Pancreas (tissue), 10 donors: ENCODE measurements around the gene ITPRIPL2. TPM values are rescaled to one million over a fixed set of nuclear protein-coding genes. Genes with fewer than 3 reads are reported as not detected.

Source experiments
- ATAC-seq, 4 donors: fragments of 200-7000 bp; cut with Tn5 transposase; one replicate each; pipeline versions ENCODE4 v1.8.0 to v1.9.1; 2020; ENCODE audit warnings: mild to moderate bottlenecking in 4 of 4, moderate library complexity in 4 of 4
- DNase-seq, 6 donors: peaks; one replicate each; pipeline ENCODE4 v3.0.0-alpha.2; 2020
- FAIRE-seq: peaks from 2 replicates; lab custom pipeline; 2012; peaks lifted over from hg19 to GRCh38; lab: Jason Lieb, UNC
- H3K27ac ChIP-seq, 4 donors: fragments of 200-600 bp; sonication (generic); 1 replicate in 3 of 4; 2 replicates in 1 of 4; pipeline versions ENCODE4 v1.5.0 to v1.8.0; 2020
- H3K27me3 ChIP-seq, 4 donors: fragments of 200-600 bp; one replicate each; pipeline ENCODE4 v1.8.0; 2021
- H3K36me3 ChIP-seq, 3 donors: fragments of 200-600 bp; sonication (generic) in 1 of 3; one replicate each; pipeline versions ENCODE4 v1.5.0 to v1.8.0; 2020 to 2021
- H3K4me1 ChIP-seq, 3 donors: fragments of 200-600 bp; one replicate each; pipeline ENCODE4 v1.8.0; 2021
- H3K4me3 ChIP-seq, 4 donors: fragments of 200-600 bp; sonication (generic) in 2 of 4; one replicate each; pipeline versions ENCODE4 v1.5.0 to v1.8.0; 2020 to 2021
- H3K9me3 ChIP-seq, 4 donors: fragments of 200-600 bp; one replicate each; pipeline ENCODE4 v1.8.0; 2021
- WGBS, 2 donors: extraction: QIAGEN DNeasy Blood & Tissue Kit; methylation state at CpG; one replicate each; pipeline ENCODE4 v1.1.7; 2013; 5-methylcytosine and 5-hydroxymethylcytosine counted together
- intact Hi-C, 3 donors: fragments of 100-400 bp; cut with DNase I; formaldehyde crosslinking; loops; one replicate each; pipeline versions ENCODE4 v1.11.1 to v1.14.2; 2022
- polyA plus RNA-seq, 2 donors: library from polyadenylated mRNA; stranded (reverse); fragments of 200-250 nt; gene quantifications; one replicate each; pipeline ENCODE4 v1.2.3, GENCODE V29; 2013
- total RNA-seq, 6 donors: library from RNA; stranded (reverse); fragmentation: NEBNext Ultra II Directional in 4 of 6; extraction: Animal tissue kit (Norgen Biotek cat#: 25700) in 4 of 6; gene quantifications; one replicate each; pipeline versions ENCODE4 v1.2.1 to v1.2.4, GENCODE V29; 2021 to 2023
- TF ChIP-seq, protein P1 (sequence below), 4 donors: fragments of 200-600 bp; sonication (generic) in 3 of 4; IDR thresholded peaks; one replicate each; pipeline versions ENCODE4 v1.5.0 to v1.8.0; 2021; ENCODE audit warnings: antibody characterized with exemption in 4 of 4
- donor health status: healthy with polysubstance abuse.
- donor health status: DM: no; HTN: no; CAD: no; lungs with moderate emphysema.
- donor health status: DM: no; HTN: no; CAD: no.
- donor health status: control.
- donor health status: control.
- donor health status: Bipolar disorder and iron deficiency.
- donor health status: DM: yes; HTN: yes; CAD: no.
- donor health status: DM: no; HTN: no; CAD: no.
- donor health status: DM: no; HTN: no; CAD: no.
- donor health status: DM: yes; HTN: yes; CAD: no.

The ITPRIPL2 gene
- total and polyA plus RNA-seq, 8 donors: 4.0 to 36.2 (median 19.8) TPM

DNA sequence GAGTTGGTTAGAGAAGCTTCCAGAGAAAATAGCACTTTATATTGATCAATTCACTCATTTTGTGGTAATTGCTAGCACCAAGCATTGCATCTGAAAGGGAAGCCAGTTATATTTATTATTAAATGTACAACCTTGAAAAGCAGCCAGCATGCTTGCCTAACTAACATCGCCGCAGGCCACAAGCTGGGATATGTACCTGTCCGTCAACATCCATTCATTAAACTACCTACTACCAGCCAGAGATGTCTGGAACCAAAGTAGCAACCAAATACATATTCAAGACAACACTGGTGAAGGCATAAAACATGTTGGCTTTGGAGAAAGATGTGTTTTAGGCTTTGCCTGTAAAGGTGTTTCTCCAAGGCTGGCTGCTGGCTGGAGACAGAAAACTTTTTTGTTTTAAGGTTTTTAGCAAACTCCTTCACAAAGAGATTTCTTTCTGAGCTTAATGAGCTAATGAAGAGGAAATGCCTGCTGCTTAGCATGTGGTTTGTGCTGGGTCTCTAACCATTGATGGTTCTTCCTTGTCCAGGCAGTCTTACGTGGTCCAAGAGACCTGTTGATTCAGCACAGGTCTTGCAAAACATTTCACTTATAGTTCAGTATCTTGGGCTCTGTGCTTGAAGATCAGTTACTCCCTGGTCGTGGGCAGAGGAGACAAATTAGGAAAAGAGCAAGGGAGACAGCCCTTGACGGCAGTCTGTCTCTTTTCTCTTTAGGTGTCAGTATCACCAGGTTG, 3.1 kb downstream of the ITPRIPL2 start:
- intact Hi-C loops: no loop called here
- TF ChIP-seq, protein P1, sequence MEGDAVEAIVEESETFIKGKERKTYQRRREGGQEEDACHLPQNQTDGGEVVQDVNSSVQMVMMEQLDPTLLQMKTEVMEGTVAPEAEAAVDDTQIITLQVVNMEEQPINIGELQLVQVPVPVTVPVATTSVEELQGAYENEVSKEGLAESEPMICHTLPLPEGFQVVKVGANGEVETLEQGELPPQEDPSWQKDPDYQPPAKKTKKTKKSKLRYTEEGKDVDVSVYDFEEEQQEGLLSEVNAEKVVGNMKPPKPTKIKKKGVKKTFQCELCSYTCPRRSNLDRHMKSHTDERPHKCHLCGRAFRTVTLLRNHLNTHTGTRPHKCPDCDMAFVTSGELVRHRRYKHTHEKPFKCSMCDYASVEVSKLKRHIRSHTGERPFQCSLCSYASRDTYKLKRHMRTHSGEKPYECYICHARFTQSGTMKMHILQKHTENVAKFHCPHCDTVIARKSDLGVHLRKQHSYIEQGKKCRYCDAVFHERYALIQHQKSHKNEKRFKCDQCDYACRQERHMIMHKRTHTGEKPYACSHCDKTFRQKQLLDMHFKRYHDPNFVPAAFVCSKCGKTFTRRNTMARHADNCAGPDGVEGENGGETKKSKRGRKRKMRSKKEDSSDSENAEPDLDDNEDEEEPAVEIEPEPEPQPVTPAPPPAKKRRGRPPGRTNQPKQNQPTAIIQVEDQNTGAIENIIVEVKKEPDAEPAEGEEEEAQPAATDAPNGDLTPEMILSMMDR (IDR thresholded peaks at IDR 0.05): no peak
- Histone ChIP-seq H3K4me1 (peaks cover 28 to 54% (median 30%) of the 10 kb centered on the region in 3 donors), H3K4me3 (peak overlapping the region in 1 of 4 donors; percentile 17), H3K27ac (peak overlapping the region in 2 of 4 donors; percentile 33 to 52), H3K36me3 (no peaks in the 10 kb centered on the region), H3K9me3 (no peaks in the 10 kb centered on the region), H3K27me3 (no peaks in the 10 kb centered on the region)
- ATAC-seq (no peak), FAIRE-seq (no peak), DNase-seq (no peak)
- WGBS, 2 donors: 36 to 40% methylated on average over 6 of the region's 6 CpGs

DNA sequence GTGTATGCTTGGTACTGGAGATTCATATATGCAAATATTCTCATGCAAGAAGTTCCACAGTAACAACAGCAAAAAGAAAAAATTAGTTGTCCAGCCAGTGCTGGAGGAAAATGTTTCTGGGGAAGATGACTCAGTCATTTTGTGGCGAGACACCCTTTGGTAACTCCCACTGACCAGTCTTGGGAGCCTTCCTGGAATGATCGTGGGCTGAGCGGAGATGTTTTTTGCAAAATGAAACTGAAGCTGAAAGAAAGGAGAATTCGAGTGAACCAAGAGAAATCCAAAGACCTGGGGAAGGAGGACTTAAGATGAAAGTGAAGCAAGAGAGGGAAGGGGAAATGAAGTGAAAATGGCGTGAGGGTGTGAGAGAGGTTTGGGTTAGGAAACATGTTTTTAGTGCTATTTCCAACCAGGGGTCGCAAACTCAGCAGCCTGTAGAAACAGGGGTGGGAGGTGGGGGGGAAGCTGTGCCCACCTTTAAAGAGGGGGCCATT, 5.2 kb downstream of the ITPRIPL2 start:
- FAIRE-seq: no peak
- ATAC-seq: peak in 2 of 4 donors; percentile 19 to 41
- Histone ChIP-seq H3K27ac (peak overlapping the region in 2 of 4 donors; percentile 48 to 52), H3K4me3 (peak overlapping the region in 1 of 4 donors; percentile 13), H3K4me1 (peaks cover 24 to 45% (median 30%) of the 10 kb centered on the region in 3 donors), H3K27me3 (no peaks in the 10 kb centered on the region), H3K36me3 (no peaks in the 10 kb centered on the region), H3K9me3 (no peaks in the 10 kb centered on the region)
- TF ChIP-seq, protein P1 (IDR thresholded peaks at IDR 0.05): no peak
- intact Hi-C loops: no loop called here
- DNase-seq: no peak
- WGBS, 2 donors: 74 to 80% methylated on average over 6 of the region's 6 CpGs

DNA sequence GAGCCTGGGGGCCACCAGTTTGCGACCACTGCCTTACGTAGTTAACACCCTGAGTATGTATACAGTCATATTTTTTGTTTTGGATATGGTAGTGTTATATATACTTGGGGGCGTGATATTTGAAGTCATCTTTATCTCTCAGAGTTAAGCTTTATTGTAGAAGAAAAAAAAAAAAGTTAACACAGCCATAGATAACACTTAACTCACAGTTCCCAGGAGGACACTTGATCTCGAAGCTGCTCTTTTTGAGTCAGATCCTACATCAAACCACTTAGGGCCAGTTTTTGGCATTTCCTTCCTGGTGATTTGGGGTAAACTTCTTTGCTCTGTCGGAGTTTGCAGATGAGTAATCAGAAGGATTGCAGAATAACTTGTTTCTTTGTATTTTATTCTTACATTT, 5.8 kb downstream of the ITPRIPL2 start:
- intact Hi-C loops: no loop called here
- H3K4me3 ChIP-seq: peak overlapping the region in 1 of 4 donors; percentile 13
- peaks cover 24 to 45% (median 30%) of the 10 kb centered on the region in 3 donors for H3K4me1 ChIP-seq
- TF ChIP-seq, protein P1 (IDR thresholded peaks at IDR 0.05): no peak
- DNase-seq (no peak), FAIRE-seq (no peak), ATAC-seq (peak in 1 of 4 donors; percentile 16)
- 68 to 71% methylated on average over 5 of the region's 5 CpGs for WGBS, 2 donors
- peak overlapping the region in 2 of 4 donors; percentile 48 to 52 for H3K27ac ChIP-seq
- H3K36me3 ChIP-seq: no peaks in the 10 kb centered on the region
- H3K27me3 ChIP-seq: no peaks in the 10 kb centered on the region
- H3K9me3 ChIP-seq: no peaks in the 10 kb centered on the region

DNA sequence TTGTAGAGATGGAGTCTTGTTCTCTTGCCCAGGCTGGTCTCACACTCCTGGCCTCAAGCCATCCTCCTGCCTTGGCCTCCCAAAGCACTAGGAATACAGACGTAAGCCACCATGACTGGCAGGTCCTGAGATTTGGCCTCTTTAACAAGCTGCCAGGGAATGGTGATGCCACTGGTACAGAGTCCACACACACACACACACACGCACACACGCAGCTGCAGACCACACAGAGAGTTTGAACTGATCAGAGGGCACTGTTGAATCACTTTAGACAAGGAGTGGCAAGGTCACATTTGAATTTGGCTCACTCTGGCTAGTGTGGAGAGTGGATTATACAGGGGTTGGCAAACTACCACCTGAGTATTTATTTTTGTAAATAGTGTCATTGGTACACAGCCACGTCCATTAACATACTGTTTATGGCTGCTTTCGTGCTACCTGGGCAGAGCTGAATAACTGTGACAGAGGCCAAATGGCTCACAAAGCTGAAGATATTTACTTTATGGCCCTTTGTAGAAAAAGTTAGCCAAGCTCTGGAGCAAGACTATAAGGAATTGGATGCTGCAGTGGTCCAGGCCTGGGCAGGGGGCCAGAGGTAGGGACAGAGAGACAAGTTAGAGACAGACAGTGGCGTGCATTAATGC, 9.9 kb downstream of the ITPRIPL2 start:
- H3K4me1 ChIP-seq: peaks cover 8 to 11% (median 8%) of the 10 kb centered on the region in 3 donors
- no peaks in the 10 kb centered on the region for H3K27me3 ChIP-seq
- ATAC-seq: peak; percentile 55 to 80 (median 70)
- no peak overlapping the region for H3K4me3 ChIP-seq
- no peak for FAIRE-seq
- no peaks in the 10 kb centered on the region for H3K36me3 ChIP-seq
- H3K27ac ChIP-seq: no peak overlapping the region
- DNase-seq: peak in 3 of 6 donors; percentile 52 to 68 (median 65)
- intact Hi-C loops: no loop called here
- TF ChIP-seq, protein P1 (IDR thresholded peaks at IDR 0.05): no peak
- WGBS, 2 donors: 27 to 42% methylated on average over 6 of the region's 6 CpGs
- H3K9me3 ChIP-seq: no peaks in the 10 kb centered on the region
